ENCODE data around the gene MACF1. TPM values are rescaled to one million over a fixed set of nuclear protein-coding genes. Genes with fewer than 3 reads are reported as not detected.
"Not testable (repeated sequence)": the region's sequence is repeated elsewhere in the genome, so short reads cannot be mapped to it uniquely, and the experiment has no call there.

Gene MACF1
- total and polyA plus RNA-seq, 2 of the 13 experiments (the other 11 are each of a cell fraction or from before 2014, with no cell fraction given), result 36.7 to 65.4 TPM

DNA sequence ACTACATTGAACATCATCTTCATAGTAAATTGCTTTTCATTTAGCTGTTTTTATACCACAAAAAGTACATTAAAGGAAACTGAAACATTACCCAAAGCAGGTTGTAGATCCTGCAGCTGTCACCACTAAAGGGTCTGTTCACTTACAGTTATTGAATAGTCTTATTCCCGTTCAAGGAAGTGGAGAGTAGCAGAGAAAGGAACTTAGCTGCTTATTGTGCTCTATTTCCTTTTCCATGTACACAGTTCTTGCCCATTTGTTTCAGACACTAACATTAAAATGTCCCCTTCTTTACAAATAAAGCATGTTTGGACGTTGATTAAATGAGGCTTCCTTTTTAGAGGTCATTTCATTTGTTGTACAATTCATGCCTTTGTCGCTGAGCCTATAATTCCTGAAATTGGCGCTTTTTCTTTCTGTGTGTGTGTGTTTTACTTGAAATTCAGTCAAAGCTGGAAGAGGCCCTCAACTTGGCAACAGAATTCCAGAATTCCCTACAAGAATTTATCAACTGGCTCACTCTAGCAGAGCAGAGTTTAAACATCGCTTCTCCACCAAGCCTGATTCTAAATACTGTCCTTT, 242.6 kb downstream of the MACF1 start:
- peaks cover 6% of the 10 kb centered on the region; the same call in 1 of the 2 replicates for H3K4me1 ChIP-seq (ENCODE audit: insufficient read depth, low read length)
- H4K20me1 ChIP-seq (ENCODE audit: insufficient read depth, low read length), result no peaks in the 10 kb centered on the region; the same call in 1 of the 2 replicates
- POLR2A ChIA-PET, result no interaction called here
- DNase-seq (ENCODE audit: low spot score) (no peak), FAIRE-seq (no peak), ATAC-seq (no peak)
- H3K27me3 ChIP-seq (ENCODE audit: control insufficient read depth in 1 of 2, insufficient read depth in 2 of 2, low read length in 2 of 2), result no peaks in the 10 kb centered on the region
- no peak overlapping the region for H3K4me2 ChIP-seq (ENCODE audit: low read depth, low read length)
- H3K9ac ChIP-seq (ENCODE audit: insufficient read depth, low read depth, low read length), result no peak overlapping the region
- TF ChIP-seq STAG1 (CRISPR knock-in tag; IDR thresholded peaks at IDR 0.05) (no peak), ZNF720 (CRISPR knock-in tag; IDR thresholded peaks at IDR 0.05) (no peak), TRIM24 (CRISPR knock-in tag; IDR thresholded peaks at IDR 0.05) (no peak), SAFB2 (CRISPR knock-in tag; IDR thresholded peaks at IDR 0.05; ENCODE audit: borderline replicate concordance, low read depth) (no peak)
- no peaks in the 10 kb centered on the region for H3K9me3 ChIP-seq (ENCODE audit: low read length)
- H2AFZ ChIP-seq (ENCODE audit: low read length), result no peak overlapping the region
- intact Hi-C loops (cut with micrococcal nuclease; ENCODE audit: unreplicated experiment) (no loop called here), in situ Hi-C loops (cut with HindIII; ENCODE audit: extremely low pct_ligation_motif_present, low pct_unique_long_range_greater_than_20kb) (no loop called here)
- H3K79me2 ChIP-seq (ENCODE audit: insufficient read depth, low read length), result no peaks in the 10 kb centered on the region
- no peak overlapping the region for H3K4me3 ChIP-seq (replicated peaks in 1 of 3; ENCODE audit: insufficient read depth in 1 of 3, low read depth in 2 of 3, low read length in 3 of 3)
- no peak overlapping the region for H3K27ac ChIP-seq (ENCODE audit: extremely low read length, insufficient read depth, low read length)
- BruUV-seq (replicated peaks), result no TSS peak
- 96% methylated on average over 5 of the region's 5 CpGs for WGBS (ENCODE audit: low lambda C conversion rate)
- peaks cover 48 to 83% of the 10 kb centered on the region in 2 experiments for H3K36me3 ChIP-seq (replicated peaks in 1 of 2; ENCODE audit: control insufficient read depth in 1 of 2, insufficient read depth in 2 of 2, low read length in 2 of 2)
- CTCF ChIA-PET (ENCODE audit: low intra/inter-chr PET ratio, low total read pairs), result no interaction called here

DNA sequence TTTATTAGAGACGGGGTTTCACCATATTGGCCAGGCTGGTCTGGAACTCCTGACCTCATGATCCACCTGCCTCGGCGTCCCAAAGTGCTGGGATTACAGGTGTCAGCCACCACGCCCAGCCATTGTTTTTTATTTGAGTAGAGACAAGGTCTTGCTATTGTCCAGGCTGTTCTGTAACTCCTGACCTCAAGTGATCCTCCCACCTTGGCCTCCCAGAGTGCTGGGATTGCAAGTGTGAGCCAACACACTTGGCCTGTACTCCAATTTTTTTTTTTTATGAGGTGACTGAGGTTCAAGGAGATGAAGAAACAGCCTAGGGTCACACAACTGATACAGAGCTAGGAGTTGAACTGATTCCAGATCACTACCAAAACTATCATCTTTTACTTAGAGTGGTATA, 245.5 kb downstream of the MACF1 start:
- in situ Hi-C loops (cut with HindIII; ENCODE audit: extremely low pct_ligation_motif_present, low pct_unique_long_range_greater_than_20kb); H3K9ac ChIP-seq (ENCODE audit: insufficient read depth, low read depth, low read length); H2AFZ ChIP-seq (ENCODE audit: low read length); H3K79me2 ChIP-seq (ENCODE audit: insufficient read depth, low read length); H3K4me2 ChIP-seq (ENCODE audit: low read depth, low read length); CTCF ChIA-PET (ENCODE audit: low intra/inter-chr PET ratio, low total read pairs); intact Hi-C loops (cut with micrococcal nuclease; ENCODE audit: unreplicated experiment); BruUV-seq (replicated peaks); POLR2A ChIA-PET; H3K4me3 ChIP-seq (replicated peaks in 1 of 3; ENCODE audit: insufficient read depth in 1 of 3, low read depth in 2 of 3, low read length in 3 of 3); DNase-seq (ENCODE audit: low spot score); H3K27me3 ChIP-seq (ENCODE audit: control insufficient read depth in 1 of 2, insufficient read depth in 2 of 2, low read length in 2 of 2); FAIRE-seq; H3K4me1 ChIP-seq (ENCODE audit: insufficient read depth, low read length); H3K9me3 ChIP-seq (ENCODE audit: low read length); H3K27ac ChIP-seq (ENCODE audit: extremely low read length, insufficient read depth, low read length); H4K20me1 ChIP-seq (ENCODE audit: insufficient read depth, low read length); ATAC-seq: not testable (repeated sequence)
- peaks cover 43 to 87% of the 10 kb centered on the region in 2 experiments for H3K36me3 ChIP-seq (replicated peaks in 1 of 2; ENCODE audit: control insufficient read depth in 1 of 2, insufficient read depth in 2 of 2, low read length in 2 of 2)
- 86% methylated on average over 4 of the region's 4 CpGs for WGBS (ENCODE audit: low lambda C conversion rate)

All from HepG2 (cell line).